Thoracic aorta (tissue), 2 donors: Measurements from ENCODE around the gene SDK2. TPM values are rescaled to one million over a fixed set of nuclear protein-coding genes. Genes with fewer than 3 reads are reported as not detected.

Experiments used
- ATAC-seq: fragments of 150-250 bp; one replicate; pipeline ENCODE4 v1.8.0; 2017; ENCODE audit warnings: low read depth; ENCODE audit not compliant: insufficient number of reproducible peaks, low FRiP score
- DNase-seq: peaks from one replicate; pipeline ENCODE4 v3.0.0-alpha.2; 2020; ENCODE audit warnings: low spot score
- H3K27ac ChIP-seq, 2 donors: fragments of 200-600 bp; sonication (generic); 1 replicate in 1 of 2; 2 replicates in 1 of 2; pipeline ENCODE4 v1.5.1; 2016; ENCODE audit warnings: mild to moderate bottlenecking in 2 of 2, moderate library complexity in 2 of 2
- H3K27me3 ChIP-seq: fragments of 200-600 bp; sonication (generic); replicated peaks from 2 replicates; pipeline ENCODE4 v1.6.0; 2016; ENCODE audit warnings: mild to moderate bottlenecking; ENCODE audit not compliant: insufficient read depth
- H3K36me3 ChIP-seq: fragments of 200-600 bp; sonication (generic); one replicate; pipeline ENCODE4 v1.5.1; 2016
- H3K4me1 ChIP-seq, 2 donors: fragments of 200-600 bp; sonication (generic); 1 replicate in 1 of 2; 2 replicates in 1 of 2; pipeline versions ENCODE4 v1.5.1 to v1.6.0; 2016; ENCODE audit warnings: low read depth in 2 of 2, mild to moderate bottlenecking in 1 of 2; ENCODE audit not compliant: control insufficient read depth in 1 of 2
- H3K4me3 ChIP-seq: fragments of 200-600 bp; sonication (generic); 2 replicates; pipeline ENCODE4 v1.5.1; 2016; ENCODE audit warnings: mild to moderate bottlenecking
- H3K9me3 ChIP-seq: fragments of 200-600 bp; sonication (generic); 2 replicates; pipeline ENCODE4 v1.5.1; 2016
- CTCF ChIP-seq: fragments of 200-600 bp; sonication (generic); IDR thresholded peaks from one replicate; pipeline ENCODE4 v1.5.1; 2019; ENCODE audit warnings: antibody characterized with exemption
- total RNA-seq, 2 donors: library from RNA; depleted of rRNA; stranded (reverse); fragments of >200 nt; gene quantifications; one replicate each; pipeline versions ENCODE4 v1.1.0 to v1.2.3, GENCODE V29; 2016

Gene SDK2
- total RNA-seq, 2 donors from 2014 or later, result 6.0 to 8.9 TPM

GRCh38 chr17:73498176-73498575 lies 146.1 kb downstream of the SDK2 start:
- H3K36me3 ChIP-seq, result no peaks in the 10 kb centered on the region
- TF ChIP-seq CTCF, result no peak
- H3K4me1 ChIP-seq, result no peaks in the 10 kb centered on the region
- no peak overlapping the region for H3K27ac ChIP-seq
- ATAC-seq (no peak), DNase-seq (no peak)
- H3K9me3 ChIP-seq, result no peaks in the 10 kb centered on the region
- H3K27me3 ChIP-seq, result no peaks in the 10 kb centered on the region
- no peak overlapping the region for H3K4me3 ChIP-seq

- no peak for ATAC-seq
- no peak for DNase-seq
- Histone ChIP-seq H3K4me3 (no peak overlapping the region), H3K36me3 (no peaks in the 10 kb centered on the region), H3K4me1 (no peaks in the 10 kb centered on the region), H3K27me3 (no peaks in the 10 kb centered on the region), H3K9me3 (no peaks in the 10 kb centered on the region), H3K27ac (no peak overlapping the region)
- TF ChIP-seq CTCF, result no peak
Measured at GRCh38 chr17:73497721-73498120, 146.5 kb downstream of the SDK2 start.

- H3K36me3 ChIP-seq, result no peaks in the 10 kb centered on the region
- TF ChIP-seq CTCF, result no peak
- DNase-seq (no peak), ATAC-seq (no peak)
- H3K27ac ChIP-seq, result no peak overlapping the region
- H3K27me3 ChIP-seq, result no peaks in the 10 kb centered on the region
- no peak overlapping the region for H3K4me3 ChIP-seq
- H3K4me1 ChIP-seq, result no peaks in the 10 kb centered on the region
- no peaks in the 10 kb centered on the region for H3K9me3 ChIP-seq
Measured at GRCh38 chr17:73496232-73496631, 148.0 kb downstream of the SDK2 start.

GRCh38 chr17:73495641-73496040 lies 148.6 kb downstream of the SDK2 start:
- no peaks in the 10 kb centered on the region for H3K4me1 ChIP-seq
- H3K4me3 ChIP-seq, result no peak overlapping the region
- H3K27ac ChIP-seq, result no peak overlapping the region
- H3K27me3 ChIP-seq, result no peaks in the 10 kb centered on the region
- ATAC-seq (no peak), DNase-seq (no peak)
- H3K9me3 ChIP-seq, result no peaks in the 10 kb centered on the region
- no peak for TF ChIP-seq CTCF
- no peaks in the 10 kb centered on the region for H3K36me3 ChIP-seq

GRCh38 chr17:73494950-73495349 lies 149.3 kb downstream of the SDK2 start:
- H3K27me3 ChIP-seq, result no peaks in the 10 kb centered on the region

More at GRCh38 chr17:73494950-73495349, 149.3 kb downstream of the SDK2 start:
- Histone ChIP-seq H3K4me3 (no peak overlapping the region), H3K9me3 (no peaks in the 10 kb centered on the region), H3K27ac (no peak overlapping the region), H3K36me3 (no peaks in the 10 kb centered on the region), H3K4me1 (no peaks in the 10 kb centered on the region)
- DNase-seq (no peak), ATAC-seq (no peak)
- no peak for TF ChIP-seq CTCF
